GM19328 (cell line): ENCODE data around the gene NEK8.
"Not testable (repeated sequence)": the region's sequence is repeated elsewhere in the genome, so short reads cannot be mapped to it uniquely, and the experiment has no call there.

Experiments used
- ATAC-seq: cut with Tn5 transposase; IDR thresholded peaks from one replicate; pipeline ENCODE4 v1.9.1; 2021; ENCODE audit warnings: mild to moderate bottlenecking, moderate library complexity; ENCODE audit not compliant: unreplicated experiment

NEK8 gene

GRCh38 chr17:28710861-28711722, 17.5 kb upstream of the NEK8 start:
- ATAC-seq: peak; percentile 46

GRCh38 chr17:28711723-28712031, 16.9 kb upstream of the NEK8 start, which contains the start of gene PROCA1:
Gene PROCA1, minus strand, starts transcription at chr17:28711888. Its CDS starts 228 bp downstream, at chr17:28711660.
- peak; percentile 29 for ATAC-seq

- no peak for ATAC-seq
Observed at GRCh38 chr17:28712032-28712704, 16.4 kb upstream of the NEK8 start.

- ATAC-seq: no peak
Observed at GRCh38 chr17:28712705-28713415, 15.7 kb upstream of the NEK8 start.

DNA sequence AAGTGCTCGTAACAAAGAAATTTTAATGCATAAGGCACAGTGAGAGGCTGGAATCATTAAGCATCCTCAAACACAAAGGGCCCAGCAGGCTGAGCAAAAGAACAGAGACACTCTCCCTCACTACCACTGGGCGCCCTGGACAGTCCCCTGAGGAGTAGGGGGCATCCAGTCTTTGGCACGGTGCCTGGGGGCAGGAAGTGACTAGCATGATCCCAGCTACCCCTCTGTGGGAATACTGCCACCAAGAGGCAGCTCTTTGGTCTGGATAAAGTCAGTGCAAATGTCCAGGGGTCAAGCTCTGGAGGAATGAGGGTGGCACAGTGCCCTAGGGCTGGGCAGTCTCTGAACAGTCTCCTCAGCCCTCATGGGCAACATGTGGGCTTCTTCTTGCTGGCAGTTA, 14.3 kb upstream of the NEK8 start:
- ATAC-seq: no peak

DNA sequence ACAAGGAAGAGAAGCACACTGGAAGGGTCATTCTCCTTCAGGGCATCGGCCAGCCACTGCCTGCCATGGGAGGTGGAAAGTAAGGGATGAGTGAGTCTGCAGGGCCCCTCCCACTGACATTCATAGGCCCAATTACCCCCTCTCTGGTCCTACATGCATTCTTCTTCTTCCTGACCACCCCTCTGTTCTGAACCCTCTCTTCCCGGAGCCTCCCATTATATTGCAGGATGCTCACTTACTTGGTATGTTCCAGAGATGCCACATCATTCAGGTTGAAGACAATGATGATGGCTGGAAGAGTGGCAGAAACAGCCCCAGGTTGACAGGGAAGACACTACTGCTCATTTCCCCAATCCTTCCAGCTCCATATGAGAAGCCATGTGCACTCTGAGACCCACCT, 13.4 kb upstream of the NEK8 start:
- ATAC-seq: no peak

- no peak for ATAC-seq
Observed at GRCh38 chr17:28716740-28717577, 11.6 kb upstream of the NEK8 start.

GRCh38 chr17:28717578-28718332, 10.8 kb upstream of the NEK8 start, which contains the start of gene RAB34:
Gene RAB34, minus strand, starts transcription at chr17:28717868. Its CDS starts 602 bp downstream, at chr17:28717266.
- ATAC-seq: no peak

DNA sequence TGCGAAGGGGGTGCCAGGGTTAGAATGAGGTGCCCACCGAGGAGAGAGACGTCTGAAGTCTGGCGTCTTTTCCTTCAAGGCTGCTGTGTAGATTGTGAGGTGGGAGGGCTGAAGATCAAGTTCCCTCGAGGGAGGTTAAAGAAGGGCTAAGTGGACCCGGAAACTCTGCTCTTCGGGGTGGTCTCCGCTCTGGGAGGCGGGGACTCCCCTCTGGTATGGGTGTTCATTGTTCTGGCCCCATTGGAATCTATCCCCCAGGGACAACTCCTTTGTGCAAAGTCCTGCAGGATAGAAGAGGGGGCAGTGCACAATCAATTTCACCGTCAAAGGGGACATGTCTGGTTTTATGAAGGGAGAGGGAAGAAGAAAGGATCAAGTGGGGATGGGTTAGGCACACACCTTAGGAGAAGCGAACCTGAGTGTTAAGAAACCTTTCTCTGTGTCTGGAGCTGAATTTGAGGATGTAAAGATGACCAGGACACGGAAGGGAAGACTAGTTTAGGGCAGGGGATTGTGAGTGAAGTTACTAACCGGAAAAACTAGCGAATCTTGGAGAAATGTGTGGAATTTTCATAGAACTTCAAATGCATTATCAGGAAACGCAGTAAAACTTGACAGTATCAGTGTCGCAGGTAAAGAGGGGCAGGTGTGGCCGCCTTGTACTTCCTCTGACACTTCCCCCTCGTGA, 10.1 kb upstream of the NEK8 start:
- ATAC-seq: no peak

- ATAC-seq: no peak
Observed at GRCh38 chr17:28719021-28719433, 9.6 kb upstream of the NEK8 start.

DNA sequence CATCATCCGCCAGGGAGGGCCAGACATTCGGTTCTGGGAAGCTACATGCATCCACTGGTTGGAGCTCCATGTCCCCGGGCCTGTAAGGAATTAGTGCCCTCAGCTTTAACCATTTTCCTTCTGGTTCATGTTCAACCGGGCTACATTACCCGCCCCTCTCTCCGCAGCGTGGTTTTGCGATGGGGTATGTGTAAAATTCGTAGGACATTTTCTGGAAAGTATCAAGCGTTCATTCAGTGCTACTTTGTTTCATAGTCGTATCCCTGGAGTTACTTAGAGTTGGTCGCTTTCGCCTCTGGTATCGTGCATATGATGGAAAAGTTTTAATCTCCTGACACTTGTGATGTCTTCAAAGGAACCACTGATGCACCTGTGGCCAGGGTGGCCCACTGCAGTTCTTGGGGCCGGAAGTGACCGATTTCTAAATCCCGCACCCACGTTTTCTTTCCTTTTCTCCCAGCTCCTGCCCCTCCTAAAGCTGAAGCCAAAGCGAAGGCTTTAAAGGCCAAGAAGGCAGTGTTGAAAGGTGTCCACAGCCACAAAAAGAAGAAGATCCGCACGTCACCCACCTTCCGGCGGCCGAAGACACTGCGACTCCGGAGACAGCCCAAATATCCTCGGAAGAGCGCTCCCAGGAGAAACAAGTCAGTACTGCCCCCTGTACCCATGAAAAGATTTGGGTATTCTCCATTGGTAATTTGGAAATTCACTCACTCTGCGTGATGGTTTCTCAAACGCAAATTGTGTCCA, 8.2 kb upstream of the NEK8 start:
- no peak for ATAC-seq

- not testable (repeated sequence) for ATAC-seq
Observed at GRCh38 chr17:28720997-28721329, 7.6 kb upstream of the NEK8 start.

GRCh38 chr17:28722417-28723158, 6.0 kb upstream of the NEK8 start:
- no peak for ATAC-seq

- no peak for ATAC-seq
Observed at GRCh38 chr17:28723159-28723835, 5.3 kb upstream of the NEK8 start.

- not testable (repeated sequence) for ATAC-seq
Observed at GRCh38 chr17:28723836-28724499, 4.6 kb upstream of the NEK8 start.

DNA sequence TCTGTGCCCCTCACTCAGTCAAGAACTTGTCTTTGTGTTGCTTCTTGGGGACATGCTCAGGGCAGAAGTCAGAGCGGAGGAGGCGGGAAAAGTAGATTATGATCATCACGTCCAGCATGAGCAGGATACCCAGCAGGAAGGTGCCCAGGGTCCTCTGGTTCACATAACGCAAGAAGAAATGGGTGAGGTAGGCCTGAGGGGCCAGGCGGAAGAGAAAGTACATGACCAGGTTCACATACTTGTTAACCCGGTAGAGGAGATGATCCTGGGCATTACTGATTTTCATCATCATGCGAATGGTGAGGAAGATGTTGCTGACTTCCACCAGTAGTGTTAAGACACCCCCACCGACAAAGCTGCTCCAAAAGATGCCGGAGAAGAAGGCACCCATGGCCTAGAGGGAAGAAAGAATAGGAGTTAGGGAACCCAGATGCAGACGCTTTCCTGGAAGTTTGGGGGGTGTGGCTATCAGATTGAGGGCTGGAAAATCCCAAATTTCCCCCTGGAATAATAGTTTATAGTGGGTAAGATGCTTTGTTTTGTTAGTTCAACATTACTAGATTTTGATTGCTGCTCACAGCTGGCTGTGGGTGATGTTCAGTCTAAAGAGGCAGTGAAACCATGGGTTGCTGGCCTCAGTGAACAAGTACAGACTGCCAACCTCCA, 4.0 kb upstream of the NEK8 start:
- ATAC-seq: no peak
